ENCODE results near the gene DERL2.

DERL2 gene

GRCh38 chr17:5527601-5528250, 41.7 kb upstream of the DERL2 start:
- no peak for DNase-seq (ENCODE audit: low spot score)
- no peak for TF ChIP-seq CTCF (IDR thresholded peaks at IDR 0.05; ENCODE audit: extremely low read depth, missing control alignments)

- peak; percentile 48 for DNase-seq (ENCODE audit: low spot score)
Observed at GRCh38 chr17:5526821-5527598, 41.0 kb upstream of the DERL2 start.

GRCh38 chr17:5523249-5523648, 37.3 kb upstream of the DERL2 start:
- no peak for TF ChIP-seq CTCF (IDR thresholded peaks at IDR 0.05; ENCODE audit: extremely low read depth, missing control alignments)
- no peak for DNase-seq (ENCODE audit: low spot score)

More at GRCh38 chr17:5526821-5527598, 41.0 kb upstream of the DERL2 start:
- no peak for TF ChIP-seq CTCF (IDR thresholded peaks at IDR 0.05; ENCODE audit: extremely low read depth, missing control alignments)

- no peak for DNase-seq (ENCODE audit: low spot score)
- no peak for TF ChIP-seq CTCF (IDR thresholded peaks at IDR 0.05; ENCODE audit: extremely low read depth, missing control alignments)
Observed at GRCh38 chr17:5522476-5522875, 36.5 kb upstream of the DERL2 start.

GRCh38 chr17:5516060-5516792, 30.2 kb upstream of the DERL2 start:
- no peak for DNase-seq (ENCODE audit: low spot score)
- TF ChIP-seq CTCF (IDR thresholded peaks at IDR 0.05; ENCODE audit: extremely low read depth, missing control alignments) = no peak

GRCh38 chr17:5514976-5515375, 29.0 kb upstream of the DERL2 start:
- no peak for TF ChIP-seq CTCF (IDR thresholded peaks at IDR 0.05; ENCODE audit: extremely low read depth, missing control alignments)
- DNase-seq (ENCODE audit: low spot score) = no peak

- no peak for TF ChIP-seq CTCF (IDR thresholded peaks at IDR 0.05; ENCODE audit: extremely low read depth, missing control alignments)
- no peak for DNase-seq (ENCODE audit: low spot score)
Observed at GRCh38 chr17:5513628-5514027, 27.6 kb upstream of the DERL2 start.
